Stimulated activated CD8-positive, alpha-beta memory T cell treated with anti-CD3 and anti-CD28 coated beads, Interleukin-7, amount 100 ng/mL, for 1 hour (primary cell): ENCODE measurements around the gene NOL4L.

Experiments
- DNase-seq, 2 donors: peaks; one replicate each; pipeline ENCODE4 v3.0.0-alpha.2; 2020; ENCODE audit warnings: low read depth in 2 of 2

NOL4L gene

DNA sequence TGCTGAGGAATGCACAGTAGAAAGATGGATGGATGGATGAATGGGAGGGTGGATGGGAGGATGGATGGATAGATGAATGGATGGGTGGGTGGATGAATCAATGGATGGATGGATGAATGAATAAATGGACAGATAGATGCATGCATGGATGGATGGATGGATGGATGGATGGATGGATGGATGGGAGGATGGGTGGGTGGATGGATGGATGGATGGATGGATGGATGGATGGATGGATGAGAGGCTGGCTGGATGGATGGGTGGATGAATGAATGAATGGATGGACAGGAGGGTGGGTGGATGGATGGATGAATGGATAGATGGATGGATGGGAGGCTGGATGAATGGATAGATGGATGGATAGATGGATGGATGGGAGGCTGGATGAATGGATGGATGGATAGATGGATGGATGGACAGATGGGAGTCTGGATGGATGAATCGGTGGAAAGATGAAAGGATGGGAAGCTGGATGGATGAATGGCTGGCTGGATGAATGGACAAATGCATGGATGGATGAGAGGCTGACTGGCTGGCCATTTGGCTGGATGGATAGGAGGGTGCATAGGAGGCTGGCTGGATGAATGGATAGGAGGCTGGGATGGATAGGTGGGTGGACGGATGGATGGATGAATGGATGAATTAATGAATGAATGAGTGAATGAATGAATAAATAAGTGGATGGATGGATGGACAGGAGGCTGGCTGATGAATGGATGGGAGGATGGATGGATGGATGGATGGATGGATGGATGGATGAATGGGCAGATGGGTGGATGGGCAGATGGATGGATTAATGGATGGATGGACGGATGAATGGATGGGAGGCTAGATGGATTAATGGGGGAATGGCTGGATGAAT lies 28.3 kb upstream of the NOL4L start:
- no peak for DNase-seq

GRCh38 chr20:32612351-32613191 lies 27.4 kb upstream of the NOL4L start:
- no peak for DNase-seq

GRCh38 chr20:32611868-32612267 lies 26.7 kb upstream of the NOL4L start:
- no peak for DNase-seq

GRCh38 chr20:32611286-32611685 lies 26.2 kb upstream of the NOL4L start:
- no peak for DNase-seq

GRCh38 chr20:32610472-32611218 lies 25.5 kb upstream of the NOL4L start:
- no peak for DNase-seq

DNA sequence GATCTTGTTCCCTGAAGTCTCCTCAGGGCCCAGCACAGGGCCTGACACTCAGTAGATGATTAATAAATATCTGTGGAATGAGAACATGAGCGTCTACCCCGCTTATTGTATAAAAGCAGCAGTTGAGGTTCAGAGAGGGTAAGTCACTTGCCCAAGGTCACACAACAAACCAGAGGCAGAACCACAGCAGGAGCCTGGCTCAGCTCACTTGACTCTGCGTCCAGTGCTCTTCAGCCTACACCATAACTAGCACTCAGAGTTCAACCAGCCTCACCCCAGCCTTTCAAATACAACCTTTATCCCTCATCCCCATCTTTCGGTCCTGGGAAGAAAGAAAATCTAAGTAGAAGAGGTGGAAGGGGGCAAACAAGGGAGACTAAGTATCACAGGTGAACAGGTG lies 24.9 kb upstream of the NOL4L start:
- no peak for DNase-seq

GRCh38 chr20:32609111-32609773 lies 24.1 kb upstream of the NOL4L start:
- no peak for DNase-seq

DNA sequence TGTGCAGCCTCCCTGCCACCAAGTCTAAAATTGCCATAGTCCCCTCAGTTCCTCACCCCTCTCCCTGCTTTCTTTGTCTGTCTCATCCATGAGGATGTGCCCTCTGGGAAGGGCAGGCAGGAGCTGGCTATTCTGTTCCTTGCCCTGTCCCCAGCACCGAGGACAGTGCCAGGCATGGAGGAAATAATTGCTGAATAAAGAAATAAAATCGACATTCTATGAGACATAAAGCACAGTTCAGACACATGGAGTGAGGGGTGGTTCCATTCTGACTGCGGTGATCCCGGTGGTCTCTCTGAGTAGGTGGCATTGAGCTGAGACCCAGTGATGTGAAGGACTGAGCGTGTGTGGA lies 23.5 kb upstream of the NOL4L start:
- DNase-seq: no peak

GRCh38 chr20:32607727-32608663 lies 22.9 kb upstream of the NOL4L start:
- no peak for DNase-seq

DNA sequence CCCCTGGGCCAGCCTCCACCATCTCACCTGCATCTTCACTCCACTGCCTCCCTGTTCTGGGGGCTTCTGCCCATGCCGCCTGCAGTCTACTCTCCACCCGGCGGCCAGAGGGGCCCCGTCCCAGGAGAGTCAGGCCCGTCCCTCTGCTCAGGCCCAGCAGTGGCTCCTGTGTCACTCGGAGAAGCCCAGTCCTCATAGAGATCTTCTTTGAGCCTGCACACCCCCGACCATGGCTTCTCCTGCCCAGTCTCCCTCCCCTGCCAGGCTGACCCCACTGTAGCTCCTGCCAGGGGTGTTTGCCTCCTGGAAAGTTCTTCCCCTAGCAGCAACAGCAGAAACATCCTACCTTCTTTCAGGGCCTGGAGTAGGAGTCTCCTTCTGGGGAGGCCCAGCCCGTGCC lies 22.2 kb upstream of the NOL4L start:
- no peak for DNase-seq

DNA sequence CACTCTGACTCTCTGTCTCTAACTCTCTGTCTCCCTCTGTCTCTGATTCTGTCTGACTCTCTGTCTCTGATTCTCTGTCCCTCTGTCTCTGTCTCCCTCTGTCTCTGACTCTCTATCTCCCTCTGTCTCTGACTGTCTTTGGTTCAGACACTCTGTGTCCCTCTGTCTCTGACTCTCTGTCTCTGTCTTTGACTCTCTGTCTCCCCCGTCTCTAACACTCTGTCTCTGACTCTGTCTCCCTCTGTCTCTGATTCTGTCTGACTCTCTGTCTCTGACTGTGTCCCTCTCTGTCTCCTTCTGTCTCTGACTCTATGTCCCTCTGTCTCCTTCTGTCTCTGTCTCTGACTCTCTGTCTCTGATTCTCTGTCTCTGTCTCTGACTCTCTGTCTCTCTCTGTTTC lies 21.7 kb upstream of the NOL4L start:
- DNase-seq: no peak

GRCh38 chr20:32606107-32606506 lies 21.0 kb upstream of the NOL4L start:
- no peak for DNase-seq

DNA sequence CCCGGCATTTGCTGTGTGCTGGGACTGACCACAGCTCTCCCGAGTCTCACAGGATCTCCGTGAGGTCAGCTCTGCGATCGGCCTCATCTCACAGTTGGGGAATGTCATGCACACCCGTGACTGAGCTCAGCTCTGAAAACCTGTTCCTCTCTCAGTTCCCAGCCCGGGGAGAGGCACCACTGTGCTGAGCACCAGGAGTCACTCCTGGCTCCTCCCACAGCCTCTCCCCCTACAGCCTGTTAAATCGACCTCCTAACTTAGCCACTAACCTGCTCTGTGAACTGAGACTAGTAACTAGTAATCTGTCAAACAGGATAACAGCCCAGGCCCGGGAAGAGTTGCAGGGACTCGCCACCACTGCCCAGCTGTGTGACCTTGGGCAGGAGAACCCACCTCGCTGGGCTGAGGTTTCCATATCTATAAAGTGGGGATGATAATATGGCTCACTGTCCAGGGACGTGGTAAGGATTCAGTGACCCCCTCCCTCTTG lies 20.1 kb upstream of the NOL4L start:
- DNase-seq: no peak

DNA sequence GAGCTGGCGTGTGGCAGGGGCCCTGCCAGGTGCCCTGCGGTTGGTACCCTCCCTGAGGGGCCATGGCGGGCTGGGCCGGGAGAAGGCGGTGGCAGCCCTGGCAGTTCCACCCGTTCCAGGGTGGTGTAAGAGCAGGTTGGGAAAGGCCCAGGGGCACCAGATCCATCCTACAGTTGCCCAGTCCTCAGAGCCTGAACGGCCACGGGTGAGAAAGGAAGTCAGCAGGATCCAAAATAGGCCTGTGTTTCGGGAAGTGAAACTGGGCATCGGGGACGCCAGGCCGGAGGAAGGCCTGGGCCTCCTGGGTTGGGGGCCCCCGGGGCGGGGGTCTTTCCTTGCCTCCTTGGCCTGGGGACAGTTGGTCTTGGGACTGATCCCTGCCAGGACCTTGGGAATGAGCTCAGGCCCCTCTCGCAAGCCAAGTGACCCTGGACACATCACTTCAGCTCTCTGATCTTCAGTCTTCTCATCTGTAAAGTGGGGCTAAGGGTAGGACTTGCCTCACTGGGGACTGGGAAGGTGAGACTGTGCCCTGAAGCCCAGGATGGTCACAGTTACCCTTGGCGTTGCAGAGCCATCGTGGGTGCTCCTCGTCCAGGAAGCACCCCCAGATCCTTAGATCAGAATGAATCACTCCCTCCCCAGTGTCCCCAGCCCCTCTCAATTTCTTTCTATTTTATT lies 18.1 kb upstream of the NOL4L start:
- DNase-seq: no peak

DNA sequence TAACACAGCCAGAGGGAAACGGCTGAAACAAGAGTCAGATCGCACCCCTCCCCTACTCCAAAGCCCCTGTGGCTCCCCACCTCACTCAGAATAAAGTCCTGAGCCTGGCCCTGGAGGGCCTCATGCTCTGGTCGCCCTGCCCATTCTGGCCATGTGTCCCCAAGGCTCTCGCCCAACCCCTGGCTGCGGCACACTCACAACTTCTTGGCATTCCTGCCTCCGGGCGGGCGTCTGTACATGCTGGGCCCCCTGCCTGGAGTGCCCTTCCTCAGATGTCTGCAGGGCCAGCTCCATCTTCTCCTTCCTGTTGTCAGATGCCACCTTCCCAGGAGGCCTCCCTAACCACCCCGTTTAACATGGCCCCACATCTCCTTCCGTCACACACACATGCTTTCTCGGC lies 17.1 kb upstream of the NOL4L start:
- no peak for DNase-seq

DNA sequence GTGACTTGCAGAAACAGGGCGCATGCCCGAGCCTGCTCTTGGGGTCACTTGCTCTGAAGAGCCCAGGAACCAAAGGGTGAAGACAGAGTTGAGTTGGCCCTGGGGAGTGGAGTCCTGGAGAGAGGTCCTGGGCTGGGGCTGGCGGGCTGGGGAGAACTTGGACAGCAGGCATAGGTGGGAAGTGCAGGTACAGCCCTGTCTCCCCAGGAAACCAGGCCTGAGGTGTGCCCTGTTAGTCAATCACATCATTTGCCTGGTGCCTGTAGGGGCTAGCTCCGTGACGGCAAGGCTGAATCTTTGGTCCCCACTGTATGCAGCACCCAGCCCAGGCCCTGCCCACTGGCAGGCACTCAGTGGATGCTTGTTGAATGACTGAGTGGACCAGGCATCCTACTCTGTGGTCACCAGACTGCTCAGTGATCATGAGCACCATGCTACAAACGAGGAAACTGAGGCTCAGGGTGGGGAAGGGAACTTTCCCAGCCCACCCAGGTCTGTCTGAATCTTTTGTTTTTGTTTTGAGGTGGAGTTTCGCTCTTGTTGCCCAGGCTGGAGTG lies 15.6 kb upstream of the NOL4L start:
- no peak for DNase-seq

- DNase-seq: no peak
Measured at GRCh38 chr20:32599783-32600340, 14.7 kb upstream of the NOL4L start.

- DNase-seq: no peak
Measured at GRCh38 chr20:32598606-32599005, 13.5 kb upstream of the NOL4L start.

- no peak for DNase-seq
Measured at GRCh38 chr20:32597714-32598113, 12.6 kb upstream of the NOL4L start.
